Astrocyte (in vitro differentiated cells and primary cell): ENCODE results near the gene SART3. TPM values are rescaled to one million over a fixed set of nuclear protein-coding genes. Genes with fewer than 3 reads are reported as not detected.

Source experiments
- DNase-seq: peaks from one replicate; pipeline ENCODE4 v3.0.0-alpha.2; 2010; ENCODE audit warnings: low read depth
- FAIRE-seq: peaks from 2 replicates; lab custom pipeline; 2011; peaks lifted over from hg19 to GRCh38; lab: Jason Lieb, UNC
- H2AFZ ChIP-seq: 2 replicates; pipeline ENCODE4 v1.6.0; 2012; ENCODE audit warnings: low read depth, low read length, inconsistent platforms
- H3K27ac ChIP-seq: 2 replicates; pipeline ENCODE4 v1.5.1; 2011; ENCODE audit warnings: low read depth, low read length, inconsistent platforms
- H3K27me3 ChIP-seq: 2 replicates; pipeline ENCODE4 v1.6.0; 2011; ENCODE audit warnings: low read length, inconsistent platforms; ENCODE audit not compliant: insufficient read depth
- H3K36me3 ChIP-seq: 2 replicates; pipeline ENCODE4 v1.5.1; 2011; ENCODE audit warnings: low read length, inconsistent platforms; ENCODE audit not compliant: insufficient read depth
- H3K4me1 ChIP-seq: 2 replicates; pipeline ENCODE4 v1.5.1; 2011; ENCODE audit warnings: low read length, inconsistent platforms; ENCODE audit not compliant: insufficient read depth
- H3K4me2 ChIP-seq: 2 replicates; pipeline ENCODE4 v1.6.0; 2012; ENCODE audit warnings: low read length, inconsistent platforms
- H3K4me3 ChIP-seq: 2 replicates; pipeline ENCODE4 v1.5.1; 2011; ENCODE audit warnings: low read depth, mild to moderate bottlenecking, low read length, inconsistent platforms; ENCODE audit not compliant: insufficient read depth
- H3K79me2 ChIP-seq: 2 replicates; pipeline ENCODE4 v1.6.0; 2012; ENCODE audit warnings: mild to moderate bottlenecking, low read length, inconsistent platforms; ENCODE audit not compliant: insufficient read depth
- H3K9ac ChIP-seq: 2 replicates; pipeline ENCODE4 v1.6.0; 2012; ENCODE audit warnings: mild to moderate bottlenecking, low read length, inconsistent platforms
- H3K9me3 ChIP-seq: 2 replicates; pipeline ENCODE4 v1.5.1; 2012; ENCODE audit warnings: low read depth, mild to moderate bottlenecking, low read length, inconsistent platforms; ENCODE audit not compliant: insufficient read depth
- H4K20me1 ChIP-seq: 2 replicates; pipeline ENCODE4 v1.6.0; 2012; ENCODE audit warnings: low read length, inconsistent platforms; ENCODE audit not compliant: insufficient read depth
- H3K27ac Mint-ChIP-seq: one replicate; pipeline ENCODE4 v1.8.0; 2021; ENCODE audit warnings: mild to moderate bottlenecking, mixed read lengths; ENCODE audit not compliant: unreplicated experiment
- H3K27me3 Mint-ChIP-seq: one replicate; pipeline ENCODE4 v1.8.0; 2021; ENCODE audit warnings: low read depth, mixed read lengths; ENCODE audit not compliant: unreplicated experiment
- H3K36me3 Mint-ChIP-seq: one replicate; pipeline ENCODE4 v1.8.0; 2021; ENCODE audit warnings: low read depth, mixed read lengths; ENCODE audit not compliant: unreplicated experiment
- H3K4me1 Mint-ChIP-seq: one replicate; pipeline ENCODE4 v1.8.0; 2021; ENCODE audit warnings: low read depth, mixed read lengths; ENCODE audit not compliant: unreplicated experiment
- H3K4me3 Mint-ChIP-seq: one replicate; pipeline ENCODE4 v1.8.0; 2021; ENCODE audit warnings: mild to moderate bottlenecking, moderate library complexity, mixed read lengths; ENCODE audit not compliant: unreplicated experiment
- H3K9me3 Mint-ChIP-seq: one replicate; pipeline ENCODE4 v1.8.0; 2021; ENCODE audit warnings: mild to moderate bottlenecking, mixed read lengths; ENCODE audit not compliant: unreplicated experiment
- CTCF ChIP-seq: IDR thresholded peaks from 2 replicates; pipeline ENCODE4 v1.5.1; 2011; ENCODE audit warnings: low read depth, mild to moderate bottlenecking, inconsistent platforms, low read length, moderate library complexity; ENCODE audit not compliant: insufficient read depth
- EZH2 ChIP-seq: IDR thresholded peaks from 2 replicates; pipeline ENCODE4 v1.6.1; 2012; ENCODE audit warnings: mild to moderate bottlenecking, low read length, inconsistent platforms; ENCODE audit not compliant: insufficient read depth
- total RNA-seq: library from RNA; stranded (reverse); gene quantifications from 2 replicates; pipeline ENCODE4 v1.2.1, GENCODE V29; 2021

The SART3 gene
- total RNA-seq, 1 donor from 2014 or later = 48.4 TPM

DNA sequence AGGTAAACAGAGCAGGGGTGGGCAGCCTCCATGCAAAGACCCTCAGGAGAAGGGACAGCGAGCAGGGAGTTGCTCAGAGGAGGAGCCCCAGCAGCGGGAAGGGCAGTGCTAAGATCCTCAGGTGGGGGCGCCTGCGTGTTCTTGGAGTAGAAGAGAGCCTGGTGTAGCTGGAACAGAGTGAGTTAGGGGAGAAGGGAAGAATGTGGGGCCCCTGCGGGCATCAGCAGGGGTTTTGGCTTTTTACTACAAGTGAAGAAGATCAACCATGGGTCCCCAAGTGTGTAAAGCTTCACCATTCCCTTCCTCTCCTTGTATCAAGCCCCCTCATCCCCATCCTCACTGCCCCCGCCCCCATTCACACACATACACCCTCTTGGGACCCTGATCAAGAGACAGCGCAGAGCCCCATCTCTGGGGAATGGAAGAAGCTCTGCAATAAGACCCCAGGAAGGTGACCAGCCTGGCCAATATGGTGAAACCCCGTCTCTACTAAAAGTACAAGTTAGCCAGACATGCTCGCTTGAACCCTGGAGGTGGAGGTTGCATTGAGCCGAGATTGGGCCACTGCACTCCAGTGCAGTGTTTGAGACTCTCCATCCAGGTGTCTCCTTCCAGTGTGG, 47.1 kb upstream of the SART3 start:
- H3K9ac ChIP-seq = no peak overlapping the region
- no peak overlapping the region for H3K4me2 ChIP-seq
- H3K4me3 ChIP-seq = no peak overlapping the region
- H3K27me3 Mint-ChIP-seq = peaks cover 5% of the 10 kb centered on the region
- no peaks in the 10 kb centered on the region for H3K27me3 ChIP-seq
- no peak for TF ChIP-seq CTCF
- no peak for TF ChIP-seq EZH2
- no peaks in the 10 kb centered on the region for H3K9me3 ChIP-seq
- H3K4me1 Mint-ChIP-seq = peaks cover 19% of the 10 kb centered on the region
- no peak overlapping the region for H3K27ac Mint-ChIP-seq
- H3K9me3 Mint-ChIP-seq = no peaks in the 10 kb centered on the region
- FAIRE-seq (no peak), DNase-seq (no peak)
- no peak overlapping the region for H3K27ac ChIP-seq
- no peak overlapping the region for H2AFZ ChIP-seq
- H3K79me2 ChIP-seq = no peaks in the 10 kb centered on the region
- peaks cover 18% of the 10 kb centered on the region for H3K4me1 ChIP-seq
- H4K20me1 ChIP-seq = no peaks in the 10 kb centered on the region
- H3K36me3 Mint-ChIP-seq = no peaks in the 10 kb centered on the region
- H3K36me3 ChIP-seq = no peaks in the 10 kb centered on the region
- no peak overlapping the region for H3K4me3 Mint-ChIP-seq

- no peak overlapping the region for H3K4me3 Mint-ChIP-seq
- Histone ChIP-seq H2AFZ (no peak overlapping the region), H3K36me3 (no peaks in the 10 kb centered on the region), H3K27me3 (no peaks in the 10 kb centered on the region), H4K20me1 (no peaks in the 10 kb centered on the region), H3K79me2 (no peaks in the 10 kb centered on the region), H3K9me3 (no peaks in the 10 kb centered on the region), H3K27ac (no peak overlapping the region), H3K4me2 (no peak overlapping the region), H3K4me1 (peaks cover 10% of the 10 kb centered on the region), H3K4me3 (no peak overlapping the region), H3K9ac (no peak overlapping the region)
- peaks cover 8% of the 10 kb centered on the region for H3K4me1 Mint-ChIP-seq
- no peaks in the 10 kb centered on the region for H3K9me3 Mint-ChIP-seq
- TF ChIP-seq CTCF (no peak), EZH2 (no peak)
- no peak overlapping the region for H3K27ac Mint-ChIP-seq
- no peaks in the 10 kb centered on the region for H3K36me3 Mint-ChIP-seq
- DNase-seq (no peak), FAIRE-seq (no peak)
- peaks cover 5% of the 10 kb centered on the region for H3K27me3 Mint-ChIP-seq
These were observed 45.5 kb upstream of the SART3 start for GRCh38 chr12:108606492-108606891.

DNA sequence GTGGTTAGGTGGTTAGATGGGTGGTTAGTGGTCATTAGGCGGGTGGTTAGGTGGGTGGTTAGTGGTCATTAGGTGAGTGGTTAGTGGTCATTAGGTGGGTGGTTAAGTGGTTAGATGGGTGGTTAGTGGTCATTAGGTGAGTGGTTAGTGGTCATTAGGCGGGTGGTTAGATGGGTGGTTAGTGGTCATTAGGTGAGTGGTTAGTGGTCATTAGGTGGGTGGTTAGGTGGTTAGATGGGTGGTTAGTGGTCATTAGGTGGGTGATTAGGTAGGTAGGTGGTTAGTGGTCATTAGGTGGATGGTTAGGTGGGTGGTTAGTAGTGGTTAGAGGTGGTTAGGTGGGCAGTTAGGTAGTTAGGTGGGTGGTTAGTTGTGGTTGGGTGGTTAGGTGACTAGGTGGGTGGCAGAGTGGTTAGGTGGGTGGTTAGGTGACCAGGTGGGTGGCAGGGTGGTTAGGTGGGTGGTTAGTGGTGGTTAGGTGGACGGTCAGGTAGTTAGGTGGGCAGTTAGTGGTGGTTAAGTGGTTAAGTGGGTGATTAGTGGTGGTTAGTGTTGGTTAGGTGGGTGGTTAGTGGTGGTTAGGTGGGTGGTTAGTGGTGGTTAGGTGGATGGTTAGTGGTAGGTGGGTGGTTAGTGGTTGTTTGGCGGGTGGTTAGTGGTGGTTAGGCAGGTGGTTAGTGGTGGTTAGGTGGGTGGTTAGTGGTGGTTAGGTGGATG, 44.9 kb upstream of the SART3 start:
- FAIRE-seq (no peak), DNase-seq (no peak)
- Mint-ChIP-seq H3K9me3 (no peaks in the 10 kb centered on the region), H3K4me1 (peaks cover 6% of the 10 kb centered on the region), H3K27ac (no peak overlapping the region), H3K4me3 (no peak overlapping the region), H3K27me3 (peaks cover 5% of the 10 kb centered on the region), H3K36me3 (no peaks in the 10 kb centered on the region)
- H3K27me3 ChIP-seq = no peaks in the 10 kb centered on the region
- no peaks in the 10 kb centered on the region for H3K9me3 ChIP-seq
- H3K27ac ChIP-seq = no peak overlapping the region
- no peak overlapping the region for H3K4me2 ChIP-seq
- H3K4me1 ChIP-seq = peaks cover 10% of the 10 kb centered on the region
- H3K36me3 ChIP-seq = no peaks in the 10 kb centered on the region
- no peak overlapping the region for H3K4me3 ChIP-seq
- H4K20me1 ChIP-seq = no peaks in the 10 kb centered on the region
- no peaks in the 10 kb centered on the region for H3K79me2 ChIP-seq
- TF ChIP-seq CTCF (no peak), EZH2 (no peak)
- H2AFZ ChIP-seq = no peak overlapping the region
- H3K9ac ChIP-seq = no peak overlapping the region
